Measurements from ENCODE around the gene NUDT22.

DNA sequence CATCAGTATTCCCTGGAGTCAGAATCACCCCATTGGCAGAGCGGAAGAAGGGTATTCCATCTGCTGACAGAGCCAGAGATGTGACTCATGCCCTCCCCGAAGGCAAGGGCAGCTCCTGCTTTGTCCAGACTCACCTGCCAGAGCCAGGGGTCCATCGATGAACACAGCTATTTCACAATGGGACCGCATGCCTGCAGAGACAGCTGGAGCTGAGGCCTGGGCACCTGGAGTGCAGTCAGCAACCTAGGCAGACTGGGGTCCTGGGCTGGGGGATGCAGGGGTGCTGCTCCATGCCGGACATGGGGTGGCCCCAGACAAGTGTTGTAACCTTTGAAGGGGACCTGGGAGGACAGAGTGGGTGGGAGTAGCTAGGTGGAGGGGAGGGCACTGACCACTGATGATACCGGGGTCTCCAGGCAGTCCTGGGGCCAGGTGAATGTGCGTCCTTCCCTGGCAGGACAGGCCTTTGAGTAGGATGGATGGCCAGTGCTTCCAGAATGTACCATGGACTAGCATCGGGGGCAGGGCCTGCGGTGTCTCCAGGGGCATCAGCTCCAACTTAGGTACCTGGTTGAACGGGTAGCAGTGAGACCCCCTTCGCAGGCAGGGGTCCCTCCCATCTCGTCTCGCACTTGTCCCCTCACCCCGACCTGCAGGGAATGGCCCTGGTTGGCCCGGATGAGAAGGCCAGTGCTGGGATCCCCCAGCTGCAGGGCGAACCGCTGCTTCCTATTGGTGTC lies 1.8 kb upstream of the NUDT22 start:
- TF ChIP-seq, protein P1, sequence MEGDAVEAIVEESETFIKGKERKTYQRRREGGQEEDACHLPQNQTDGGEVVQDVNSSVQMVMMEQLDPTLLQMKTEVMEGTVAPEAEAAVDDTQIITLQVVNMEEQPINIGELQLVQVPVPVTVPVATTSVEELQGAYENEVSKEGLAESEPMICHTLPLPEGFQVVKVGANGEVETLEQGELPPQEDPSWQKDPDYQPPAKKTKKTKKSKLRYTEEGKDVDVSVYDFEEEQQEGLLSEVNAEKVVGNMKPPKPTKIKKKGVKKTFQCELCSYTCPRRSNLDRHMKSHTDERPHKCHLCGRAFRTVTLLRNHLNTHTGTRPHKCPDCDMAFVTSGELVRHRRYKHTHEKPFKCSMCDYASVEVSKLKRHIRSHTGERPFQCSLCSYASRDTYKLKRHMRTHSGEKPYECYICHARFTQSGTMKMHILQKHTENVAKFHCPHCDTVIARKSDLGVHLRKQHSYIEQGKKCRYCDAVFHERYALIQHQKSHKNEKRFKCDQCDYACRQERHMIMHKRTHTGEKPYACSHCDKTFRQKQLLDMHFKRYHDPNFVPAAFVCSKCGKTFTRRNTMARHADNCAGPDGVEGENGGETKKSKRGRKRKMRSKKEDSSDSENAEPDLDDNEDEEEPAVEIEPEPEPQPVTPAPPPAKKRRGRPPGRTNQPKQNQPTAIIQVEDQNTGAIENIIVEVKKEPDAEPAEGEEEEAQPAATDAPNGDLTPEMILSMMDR (IDR thresholded peaks at IDR 0.05; ENCODE audit: low read depth, low read length, poor library complexity, severe bottlenecking), result no peak
- TF ChIP-seq EZH2phosphoT487 (IDR thresholded peaks at IDR 0.05; ENCODE audit: borderline replicate concordance, low read length), result no peak

Measured in DOHH2 (cell line).